ENCODE results near the gene MTHFSD.

Gene MTHFSD

DNA sequence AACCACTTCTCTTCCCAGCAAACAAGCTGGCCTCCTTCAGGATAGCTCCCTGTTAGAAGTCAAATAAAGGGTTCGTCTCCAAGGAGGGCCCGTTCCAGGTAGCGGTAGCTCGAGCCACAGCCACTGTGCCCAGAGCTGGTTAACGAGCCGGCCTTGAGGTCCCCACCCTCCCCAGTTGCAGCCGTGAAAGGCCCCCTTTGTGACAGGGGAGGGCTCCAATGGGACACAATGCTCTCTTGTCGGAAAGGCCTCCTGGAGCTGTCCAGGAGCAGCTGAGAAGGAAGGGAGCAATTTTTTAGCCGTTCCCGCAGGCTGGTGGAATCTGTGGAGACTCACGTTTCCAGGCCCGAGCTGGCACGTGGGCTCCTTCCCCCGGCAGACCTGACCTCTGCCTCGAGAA is 74.6 kb downstream of the MTHFSD start:
- Mint-ChIP-seq H3K9me3 (no peaks in the 10 kb centered on the region), H3K4me3 (no peak overlapping the region), H3K27ac (no peak overlapping the region), H3K4me1 (ENCODE audit: low read depth) (no peaks in the 10 kb centered on the region), H3K36me3 (ENCODE audit: low read depth) (no peaks in the 10 kb centered on the region), H3K27me3 (ENCODE audit: low read depth) (peaks cover 18% of the 10 kb centered on the region)
